Uterus (tissue), 4 donors: ENCODE measurements around the gene TWIST1. TPM values are rescaled to one million over a fixed set of nuclear protein-coding genes. Genes with fewer than 3 reads are reported as not detected.

ENCODE experiments used
- DNase-seq, 2 donors: peaks; one replicate each; pipeline ENCODE4 v3.0.0-alpha.2; 2019 to 2020
- H3K27ac ChIP-seq, 2 donors: fragments of 200-600 bp; sonication (generic); 1 replicate in 1 of 2; 2 replicates in 1 of 2; pipeline ENCODE4 v1.5.1; 2016 to 2018
- H3K27me3 ChIP-seq, 2 donors: fragments of 200-600 bp; sonication (generic); one replicate each; pipeline ENCODE4 v1.5.1; 2018 to 2019; ENCODE audit warnings: control low read depth in 1 of 2
- H3K36me3 ChIP-seq, 2 donors: fragments of 200-600 bp; sonication (generic); one replicate each; pipeline ENCODE4 v1.5.1; 2019; ENCODE audit warnings: control low read depth in 1 of 2
- H3K4me1 ChIP-seq, 2 donors: fragments of 200-600 bp; sonication (generic); one replicate each; pipeline ENCODE4 v1.5.1; 2018 to 2019; ENCODE audit warnings: control low read depth in 1 of 2
- H3K4me3 ChIP-seq, 2 donors: fragments of 200-600 bp; sonication (generic); 1 replicate in 1 of 2; 2 replicates in 1 of 2; pipeline ENCODE4 v1.5.1; 2018 to 2019; ENCODE audit warnings: mild to moderate bottlenecking in 1 of 2
- H3K9me3 ChIP-seq, 2 donors: fragments of 200-600 bp; sonication (generic); one replicate each; pipeline ENCODE4 v1.5.1; 2019; ENCODE audit warnings: control low read depth in 1 of 2
- POLR2A ChIP-seq, 2 donors: fragments of 450-650 bp; IDR thresholded peaks; one replicate each; pipeline ENCODE4 v1.6.1; 2016; ENCODE audit warnings: antibody characterized with exemption in 2 of 2, mild to moderate bottlenecking in 1 of 2, moderate library complexity in 1 of 2
- intact Hi-C: fragments of 100-400 bp; cut with DNase I; formaldehyde crosslinking; loops from one replicate; pipeline ENCODE4 v1.15.1; 2023; ENCODE audit warnings: low total_unique reads
- total RNA-seq, 4 donors: library from RNA; depleted of rRNA in 3 of 4; stranded (reverse); fragments of >200 nt in 3 of 4; gene quantifications; one replicate each; pipeline versions ENCODE4 v1.1.0 to v1.2.4, GENCODE V29; 2014 to 2023
- TF ChIP-seq, protein P1 (sequence below), 4 experiments: fragments of 200-600 bp in 2 of 4; fragments of 450-650 bp in 2 of 4; sonication (generic) in 2 of 4; IDR thresholded peaks; one replicate each; pipeline ENCODE4 v1.5.1; 2016 to 2019; ENCODE audit warnings: antibody characterized with exemption in 4 of 4, mild to moderate bottlenecking in 2 of 4, moderate library complexity in 1 of 4
- donor health status: DM: yes; HTN: yes; CAD: no.

TWIST1 gene
- total RNA-seq: 10 to 100 TPM in 3 of 4 donors, 1 to 10 TPM in 1; 8.5 to 26.6 (median 19.7) TPM

DNA sequence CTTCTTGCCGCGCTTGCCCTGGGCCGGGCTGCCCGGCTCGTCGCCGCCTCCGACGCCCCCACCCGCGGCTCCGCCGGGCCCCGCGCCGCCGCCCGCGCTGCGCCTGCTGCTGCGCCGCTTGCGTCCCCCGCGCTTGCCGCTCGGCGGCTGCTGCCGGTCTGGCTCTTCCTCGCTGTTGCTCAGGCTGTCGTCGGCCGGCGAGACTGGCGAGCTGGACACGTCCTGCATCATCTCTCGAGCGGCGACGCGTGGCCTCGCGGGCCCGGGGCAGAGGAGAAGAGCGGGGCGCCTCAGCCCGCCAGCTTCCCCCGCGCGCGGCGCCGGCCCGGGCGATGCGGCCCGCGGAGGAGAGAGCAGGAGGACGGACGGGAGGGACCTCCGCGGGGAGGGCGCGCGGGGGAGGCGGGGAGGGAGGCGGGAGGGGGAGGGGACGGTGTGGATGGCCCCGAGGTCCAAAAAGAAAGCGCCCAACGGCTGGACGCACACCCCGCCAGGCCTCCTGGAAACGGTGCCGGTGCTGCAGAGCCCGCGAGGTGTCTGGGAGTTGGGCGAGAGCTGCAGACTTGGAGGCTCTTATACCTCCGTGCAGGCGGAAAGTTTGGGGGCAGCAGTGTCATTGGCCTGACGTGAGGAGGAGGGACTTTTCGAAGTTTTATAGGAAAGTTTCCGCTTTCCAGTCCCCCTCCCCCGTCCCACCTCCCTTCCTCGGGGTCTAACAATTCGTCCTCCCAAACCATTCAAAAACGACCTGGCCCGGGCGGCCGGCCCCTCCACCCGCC lies at the start of gene TWIST1:
Gene TWIST1 (minus strand): TSS at position 546 of the 779 bp plus-strand sequence. CDS start 315 bp downstream, at position 231.
- TF ChIP-seq POLR2A (IDR thresholded peaks at IDR 0.05): peak in 1 of 2 donors; percentile 43
- TF ChIP-seq, protein P1, sequence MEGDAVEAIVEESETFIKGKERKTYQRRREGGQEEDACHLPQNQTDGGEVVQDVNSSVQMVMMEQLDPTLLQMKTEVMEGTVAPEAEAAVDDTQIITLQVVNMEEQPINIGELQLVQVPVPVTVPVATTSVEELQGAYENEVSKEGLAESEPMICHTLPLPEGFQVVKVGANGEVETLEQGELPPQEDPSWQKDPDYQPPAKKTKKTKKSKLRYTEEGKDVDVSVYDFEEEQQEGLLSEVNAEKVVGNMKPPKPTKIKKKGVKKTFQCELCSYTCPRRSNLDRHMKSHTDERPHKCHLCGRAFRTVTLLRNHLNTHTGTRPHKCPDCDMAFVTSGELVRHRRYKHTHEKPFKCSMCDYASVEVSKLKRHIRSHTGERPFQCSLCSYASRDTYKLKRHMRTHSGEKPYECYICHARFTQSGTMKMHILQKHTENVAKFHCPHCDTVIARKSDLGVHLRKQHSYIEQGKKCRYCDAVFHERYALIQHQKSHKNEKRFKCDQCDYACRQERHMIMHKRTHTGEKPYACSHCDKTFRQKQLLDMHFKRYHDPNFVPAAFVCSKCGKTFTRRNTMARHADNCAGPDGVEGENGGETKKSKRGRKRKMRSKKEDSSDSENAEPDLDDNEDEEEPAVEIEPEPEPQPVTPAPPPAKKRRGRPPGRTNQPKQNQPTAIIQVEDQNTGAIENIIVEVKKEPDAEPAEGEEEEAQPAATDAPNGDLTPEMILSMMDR (IDR thresholded peaks at IDR 0.05): no peak
- H3K9me3 ChIP-seq: no peaks in the 10 kb centered on the region
- intact Hi-C loops: no loop called here
- no peaks in the 10 kb centered on the region for H3K36me3 ChIP-seq
- peak within 1 kb of the TSS; percentile 52 to 68 for H3K4me3 ChIP-seq
- H3K27ac ChIP-seq: peak within 1 kb of the TSS; percentile 82 to 91
- H3K27me3 ChIP-seq: no peaks in the 10 kb centered on the region
- peak; percentile 72 to 76 for DNase-seq
- no peaks in the 10 kb centered on the region for H3K4me1 ChIP-seq

DNA sequence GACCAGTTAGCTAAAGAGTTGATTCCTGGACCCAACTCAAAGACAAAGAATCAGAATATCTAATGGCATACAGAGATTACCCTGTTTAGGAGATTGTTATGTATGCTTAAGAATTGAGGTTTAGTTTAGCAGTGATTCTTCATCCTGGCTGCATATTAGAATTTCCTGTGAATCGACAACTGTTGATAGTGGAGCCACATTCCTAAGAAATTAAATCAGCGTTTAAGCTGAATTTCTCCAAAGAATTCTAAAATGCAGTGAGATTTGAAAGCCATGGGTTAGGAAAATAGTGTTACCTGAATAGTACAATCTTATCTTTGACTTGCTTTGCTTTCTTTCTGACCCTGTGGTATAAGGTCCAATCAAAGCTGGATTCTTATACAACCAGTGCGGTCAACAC lies 44.2 kb upstream of the TWIST1 start:
- no peak for DNase-seq
- no peak overlapping the region for H3K4me3 ChIP-seq
- intact Hi-C loops: no loop called here
- H3K4me1 ChIP-seq: no peaks in the 10 kb centered on the region
- H3K27me3 ChIP-seq: no peaks in the 10 kb centered on the region
- TF ChIP-seq, protein P1 (IDR thresholded peaks at IDR 0.05): no peak
- TF ChIP-seq POLR2A (IDR thresholded peaks at IDR 0.05): no peak
- no peaks in the 10 kb centered on the region for H3K36me3 ChIP-seq
- H3K9me3 ChIP-seq: no peaks in the 10 kb centered on the region
- H3K27ac ChIP-seq: no peak overlapping the region

- no peak overlapping the region for H3K27ac ChIP-seq
- no peak for DNase-seq
- peaks cover 0 to 30% of the 10 kb centered on the region in 2 donors for H3K27me3 ChIP-seq
- TF ChIP-seq POLR2A (IDR thresholded peaks at IDR 0.05): no peak
- TF ChIP-seq, protein P1 (IDR thresholded peaks at IDR 0.05): no peak
- H3K9me3 ChIP-seq: no peaks in the 10 kb centered on the region
- H3K4me3 ChIP-seq: no peak overlapping the region
- intact Hi-C loops: no loop called here
- H3K36me3 ChIP-seq: no peaks in the 10 kb centered on the region
- H3K4me1 ChIP-seq: no peaks in the 10 kb centered on the region
These were observed 29.3 kb upstream of the TWIST1 start for GRCh38 chr7:19146699-19147098.

DNA sequence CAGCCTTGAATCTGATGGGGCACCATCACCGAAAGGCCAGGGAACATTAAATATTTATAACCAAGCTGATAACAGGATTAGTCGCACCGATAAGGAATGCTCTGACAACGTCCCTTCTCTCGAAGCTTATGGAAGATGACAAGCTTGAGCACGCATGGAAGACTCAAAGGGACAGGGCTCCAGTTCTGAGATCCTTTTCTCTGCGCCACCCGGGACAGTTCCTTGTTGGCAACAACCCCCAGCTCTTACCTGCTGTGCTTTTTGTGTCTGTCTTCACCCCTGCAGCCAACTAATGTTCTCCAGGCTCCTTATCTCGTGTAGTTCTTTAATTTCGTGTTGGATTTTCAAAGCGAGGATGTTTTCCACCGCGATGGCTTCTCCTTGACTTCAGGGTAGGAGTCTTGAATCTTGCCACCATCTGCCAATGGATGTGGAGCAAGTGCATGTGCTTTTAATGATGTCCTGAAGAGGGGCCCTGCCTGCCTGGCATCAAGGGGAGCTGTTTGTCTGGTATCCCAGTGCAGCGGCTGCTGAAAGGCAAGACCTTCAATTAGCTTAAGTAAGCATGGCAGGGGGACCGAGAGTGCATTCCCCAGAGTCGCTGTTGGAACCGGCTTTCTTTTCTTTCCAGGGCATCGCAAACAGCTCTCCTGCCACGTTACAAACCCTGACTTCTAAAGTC lies 28.1 kb upstream of the TWIST1 start:
- H3K4me3 ChIP-seq: no peak overlapping the region
- no peaks in the 10 kb centered on the region for H3K36me3 ChIP-seq
- H3K4me1 ChIP-seq: no peaks in the 10 kb centered on the region
- DNase-seq: no peak
- H3K27me3 ChIP-seq: peaks cover 0 to 30% of the 10 kb centered on the region in 2 donors
- H3K27ac ChIP-seq: no peak overlapping the region
- TF ChIP-seq, protein P1 (IDR thresholded peaks at IDR 0.05): no peak
- no peak for TF ChIP-seq POLR2A (IDR thresholded peaks at IDR 0.05)
- H3K9me3 ChIP-seq: no peaks in the 10 kb centered on the region
- intact Hi-C loops: no loop called here
